T-helper 1 cell (primary cell): ENCODE results near the gene NEK6.

Experiments used
- DNase-seq, 5 donors: peaks; one replicate each; pipeline ENCODE4 v3.0.0-alpha.2; 2012 to 2020

Gene NEK6

GRCh38 chr9:124355039-124355940 is 97.5 kb downstream of the NEK6 start:
- no peak for DNase-seq

- DNase-seq = no peak
Measured at GRCh38 chr9:124355941-124356744, 98.4 kb downstream of the NEK6 start.

- DNase-seq = no peak
Measured at GRCh38 chr9:124356745-124357390, 99.1 kb downstream of the NEK6 start.

DNA sequence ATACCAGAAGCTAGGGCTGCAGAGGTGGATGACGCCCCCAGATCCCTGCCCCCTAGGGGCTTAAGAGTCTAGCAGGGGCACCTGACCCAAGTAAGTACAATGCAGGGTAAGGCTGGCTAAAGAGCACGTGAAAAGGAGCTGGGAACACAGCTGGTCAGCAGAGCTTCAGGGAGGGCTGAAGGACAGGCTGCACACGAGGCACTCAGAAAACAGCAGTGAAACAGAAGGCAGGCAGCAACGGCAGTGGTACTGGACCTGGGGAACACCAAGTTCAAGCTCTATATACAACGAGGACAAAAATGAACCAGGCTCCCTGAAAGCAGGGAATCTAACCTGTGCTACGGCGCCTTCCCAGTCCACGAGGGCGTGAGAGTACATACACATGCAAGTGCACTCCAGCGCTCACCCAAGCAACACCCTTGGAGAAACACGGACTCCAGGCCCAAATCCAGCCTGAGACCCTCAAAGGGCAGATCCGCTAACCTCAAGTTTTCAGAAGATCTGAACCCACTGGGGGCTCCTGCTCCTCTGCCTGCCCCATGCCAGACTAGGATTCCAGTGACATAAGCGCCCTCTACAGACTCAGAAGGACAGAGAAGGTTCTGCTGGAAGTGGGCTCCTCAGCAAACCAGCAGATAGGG is 100.1 kb downstream of the NEK6 start:
- DNase-seq = no peak

DNA sequence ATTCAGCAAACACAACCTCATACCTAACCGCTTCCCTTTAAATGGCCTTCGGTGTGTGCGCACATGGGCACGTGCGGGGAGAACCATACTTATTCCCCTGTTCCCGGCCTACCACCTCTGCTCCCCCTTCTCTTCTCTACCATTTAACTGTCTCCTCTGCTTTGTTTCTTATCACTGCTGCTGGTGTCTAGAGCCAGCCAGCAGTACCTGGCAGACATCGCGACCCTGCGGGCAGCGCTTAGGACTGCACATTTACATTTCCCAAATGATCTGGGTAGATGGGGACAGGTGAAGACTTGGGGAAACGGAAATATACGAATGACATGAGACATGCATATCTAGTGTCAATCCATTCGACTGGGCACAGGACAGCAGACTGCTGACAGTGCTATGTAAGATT is 100.9 kb downstream of the NEK6 start:
- no peak for DNase-seq

- no peak for DNase-seq
Measured at GRCh38 chr9:124359426-124359825, 101.7 kb downstream of the NEK6 start.

GRCh38 chr9:124359855-124360678 is 102.3 kb downstream of the NEK6 start:
- DNase-seq = no peak

GRCh38 chr9:124361128-124361527 is 103.4 kb downstream of the NEK6 start:
- DNase-seq = no peak

DNA sequence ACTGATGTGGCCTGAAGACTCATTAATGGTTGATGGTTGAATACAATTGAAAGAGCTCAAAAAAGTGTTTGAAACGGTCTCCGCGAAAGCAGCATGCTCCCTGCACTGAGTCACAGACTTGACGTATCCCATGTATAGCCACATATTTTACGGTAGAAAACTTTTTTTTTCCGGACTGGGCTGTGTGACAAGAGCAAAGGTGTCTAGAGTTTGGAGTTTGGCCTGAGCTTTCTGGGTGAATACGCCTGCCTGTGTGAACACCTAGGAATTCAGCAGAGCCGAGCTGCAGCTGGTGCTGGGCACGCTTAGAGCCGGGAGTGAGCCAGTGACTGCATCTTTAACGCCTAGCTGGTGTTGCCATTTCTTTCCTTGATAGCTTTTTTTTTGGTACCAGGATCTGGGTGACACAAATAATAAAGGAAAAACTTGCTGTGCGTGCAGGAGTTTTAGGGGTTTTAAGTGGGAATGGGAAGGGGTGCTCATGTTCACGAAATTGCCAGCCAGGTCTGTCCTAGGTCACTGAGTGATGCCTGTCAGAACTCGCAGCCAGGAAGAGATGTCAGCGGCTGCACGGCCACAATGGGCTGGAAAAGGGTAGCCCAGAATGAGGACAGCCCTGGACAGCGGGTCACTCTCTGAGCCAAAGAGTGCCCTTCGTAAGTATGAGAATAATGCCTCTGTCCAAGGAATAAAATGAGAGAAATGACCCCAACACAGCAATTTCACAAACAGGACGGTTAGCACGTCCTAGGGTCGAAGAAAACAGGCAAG is 105.8 kb downstream of the NEK6 start:
- no peak for DNase-seq

DNA sequence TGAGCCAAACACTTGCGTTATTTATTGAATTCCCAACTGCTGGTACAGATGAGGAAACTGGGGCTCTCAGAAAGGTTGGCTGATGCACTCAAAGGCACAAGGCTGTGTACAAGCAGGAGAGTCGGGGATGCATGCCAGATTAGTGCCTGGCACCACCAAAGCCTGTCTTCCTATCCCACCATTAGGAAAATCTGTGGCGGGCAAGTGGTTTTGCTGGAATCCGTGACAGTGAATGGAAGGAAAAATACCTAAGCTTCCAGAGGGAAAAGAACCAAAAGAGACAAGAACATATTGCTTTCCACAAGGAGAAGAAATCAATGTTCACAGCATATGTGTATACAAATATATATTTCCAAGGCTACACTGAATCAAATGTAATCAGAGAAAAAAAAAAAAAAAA is 106.4 kb downstream of the NEK6 start:
- no peak for DNase-seq

DNA sequence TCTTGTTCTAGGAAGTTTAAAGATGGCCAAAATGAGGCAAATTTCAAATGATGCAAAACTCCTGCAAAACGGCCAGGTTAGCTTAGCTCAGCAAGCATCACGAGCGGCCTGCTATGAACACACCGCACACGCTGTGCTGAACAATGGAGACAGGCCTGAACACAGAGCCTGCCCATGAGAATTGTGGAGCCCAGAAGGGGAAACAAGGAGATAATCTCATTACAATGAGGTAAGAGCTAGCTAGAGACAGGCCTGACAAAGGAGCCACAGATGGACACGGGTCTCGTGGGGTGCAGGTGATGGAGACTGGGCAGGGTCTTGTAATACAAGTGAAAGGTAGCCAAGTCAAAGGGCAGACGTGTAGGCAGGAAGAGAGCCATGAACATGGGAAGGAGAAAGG is 107.3 kb downstream of the NEK6 start:
- DNase-seq = no peak

- DNase-seq = no peak
Measured at GRCh38 chr9:124366476-124367220, 108.9 kb downstream of the NEK6 start.

DNA sequence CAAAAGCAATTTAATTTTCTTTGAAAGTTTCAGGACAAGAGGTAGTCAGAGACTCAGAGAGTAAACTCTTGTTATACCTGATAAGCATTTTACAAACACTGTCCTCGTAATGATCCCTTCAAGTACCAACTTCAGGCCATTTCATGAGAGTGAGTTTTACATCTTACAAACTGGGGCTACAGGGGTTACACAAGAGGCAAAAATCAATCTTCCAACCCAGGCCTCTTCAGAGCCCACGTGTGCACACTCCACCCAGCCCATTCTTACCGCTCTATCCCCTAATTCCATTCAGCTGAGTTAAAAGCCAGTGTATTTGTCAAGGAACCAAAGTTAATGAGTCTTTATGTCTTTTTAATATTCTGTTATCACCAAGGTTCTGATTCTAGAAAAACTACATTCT is 110.9 kb downstream of the NEK6 start:
- DNase-seq = no peak

DNA sequence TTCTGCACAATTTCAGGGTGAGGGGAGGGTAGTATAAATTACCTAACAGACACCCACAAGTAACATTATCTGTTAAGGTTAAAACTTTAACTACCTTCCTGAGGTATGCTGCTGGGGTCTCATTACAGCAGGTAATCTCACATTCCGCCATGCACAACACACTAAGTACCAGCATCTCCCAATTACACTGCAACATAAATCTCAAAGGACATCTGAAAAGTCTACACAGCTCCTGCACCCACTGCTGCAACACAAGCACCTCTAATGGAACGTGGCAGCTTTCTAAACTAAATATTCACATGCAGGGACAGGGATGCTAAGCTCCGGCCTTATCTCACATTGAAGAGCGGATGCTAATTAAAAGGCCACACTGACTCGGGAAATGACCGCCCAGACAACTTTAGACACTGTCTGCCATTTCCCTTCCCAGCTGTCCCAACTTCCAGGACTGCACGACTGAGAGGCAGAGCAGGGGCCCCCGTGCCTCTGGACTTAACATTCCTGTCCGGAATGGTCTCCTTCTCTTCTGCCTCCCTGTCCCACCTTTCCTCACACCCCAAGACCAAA is 111.6 kb downstream of the NEK6 start:
- no peak for DNase-seq

DNA sequence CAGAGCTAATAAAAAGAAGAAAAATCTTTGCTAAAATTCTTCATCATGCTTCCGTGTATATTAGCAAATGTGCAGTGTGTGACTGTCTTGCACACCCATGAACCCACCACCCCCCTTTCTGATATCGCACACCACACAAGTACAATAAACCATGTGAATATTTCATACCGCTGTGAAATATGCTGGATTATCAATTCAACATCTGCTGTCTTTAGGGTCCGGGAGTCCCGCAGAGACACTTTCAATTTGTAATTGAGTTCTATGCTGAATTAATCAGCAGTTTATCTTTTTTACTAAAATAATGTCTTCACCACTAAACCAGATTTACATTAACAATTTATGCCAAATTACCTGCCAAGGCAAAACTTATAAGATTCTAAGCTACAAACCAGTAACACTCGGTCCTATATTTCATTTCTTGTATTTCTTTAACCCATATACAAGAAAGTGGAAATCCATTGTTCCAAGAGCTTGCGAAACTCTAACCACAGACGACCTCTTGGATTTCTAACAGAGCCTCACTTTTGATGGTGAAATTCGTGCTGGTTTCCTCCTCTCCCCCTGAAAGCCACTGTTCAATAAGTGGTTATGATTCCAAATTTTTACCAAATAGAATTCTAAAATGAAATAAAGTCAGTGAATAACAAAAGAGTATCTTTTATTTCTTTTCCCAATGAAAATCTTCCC is 113.3 kb downstream of the NEK6 start:
- DNase-seq = no peak

- no peak for DNase-seq
Measured at GRCh38 chr9:124372038-124372437, 114.3 kb downstream of the NEK6 start.

DNA sequence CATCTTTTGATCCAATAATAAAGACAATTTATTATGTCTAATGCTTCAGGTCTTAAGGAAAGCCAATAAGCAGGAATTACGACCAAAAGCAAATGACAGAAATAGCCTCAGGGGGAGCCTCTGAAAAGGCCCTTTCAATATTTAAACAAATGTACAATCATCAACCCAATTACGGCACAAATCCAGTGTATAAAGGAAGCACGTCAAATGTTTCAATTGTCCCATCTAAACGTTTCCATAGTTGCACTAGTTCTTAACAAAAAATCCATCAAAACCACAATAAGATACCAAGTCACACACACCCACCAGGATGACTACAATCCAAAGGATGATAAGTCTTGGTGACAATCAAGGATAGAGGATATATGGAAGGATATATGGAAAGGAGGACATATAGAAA is 115.6 kb downstream of the NEK6 start:
- no peak for DNase-seq

DNA sequence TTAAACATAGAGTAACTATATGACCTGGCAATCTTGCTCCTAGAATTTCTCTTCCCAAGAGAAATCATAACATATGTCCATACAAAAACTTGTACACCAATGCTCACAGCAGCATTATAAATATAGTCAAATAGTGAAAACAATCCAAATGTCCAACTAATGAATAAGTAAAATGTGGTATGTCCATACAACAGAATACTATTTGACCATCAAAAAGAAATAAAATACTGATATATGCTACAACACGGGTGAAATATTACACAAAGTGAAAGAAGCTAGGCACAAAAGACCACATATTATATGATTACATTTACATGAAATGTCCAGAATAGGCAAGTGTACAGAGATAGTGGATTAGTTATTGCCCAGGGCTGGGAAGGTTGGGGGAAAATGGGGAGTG is 116.1 kb downstream of the NEK6 start:
- no peak for DNase-seq

- no peak for DNase-seq
Measured at GRCh38 chr9:124375726-124376125, 118.0 kb downstream of the NEK6 start.

DNA sequence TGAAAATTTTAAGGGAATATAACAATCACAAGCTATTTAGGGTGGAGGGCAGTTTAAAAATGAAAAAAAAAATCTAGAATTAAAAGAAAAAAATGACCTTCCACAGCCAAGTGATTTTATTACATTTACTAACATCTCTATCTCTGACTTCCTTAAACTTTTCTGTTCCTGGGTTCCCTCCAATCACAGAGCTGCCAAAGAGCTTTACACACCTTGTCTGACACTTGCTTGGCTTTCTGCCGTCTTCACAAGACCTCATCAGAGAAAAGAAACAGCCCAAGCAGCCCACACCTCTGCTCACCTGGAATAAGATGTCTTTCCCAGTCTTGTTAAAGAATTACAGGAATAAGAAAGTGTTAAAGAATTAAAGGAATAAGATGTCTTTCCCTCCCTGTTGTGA is 118.6 kb downstream of the NEK6 start:
- no peak for DNase-seq
